ENCODE data around the gene CNTN2.

Gene CNTN2, protein sequence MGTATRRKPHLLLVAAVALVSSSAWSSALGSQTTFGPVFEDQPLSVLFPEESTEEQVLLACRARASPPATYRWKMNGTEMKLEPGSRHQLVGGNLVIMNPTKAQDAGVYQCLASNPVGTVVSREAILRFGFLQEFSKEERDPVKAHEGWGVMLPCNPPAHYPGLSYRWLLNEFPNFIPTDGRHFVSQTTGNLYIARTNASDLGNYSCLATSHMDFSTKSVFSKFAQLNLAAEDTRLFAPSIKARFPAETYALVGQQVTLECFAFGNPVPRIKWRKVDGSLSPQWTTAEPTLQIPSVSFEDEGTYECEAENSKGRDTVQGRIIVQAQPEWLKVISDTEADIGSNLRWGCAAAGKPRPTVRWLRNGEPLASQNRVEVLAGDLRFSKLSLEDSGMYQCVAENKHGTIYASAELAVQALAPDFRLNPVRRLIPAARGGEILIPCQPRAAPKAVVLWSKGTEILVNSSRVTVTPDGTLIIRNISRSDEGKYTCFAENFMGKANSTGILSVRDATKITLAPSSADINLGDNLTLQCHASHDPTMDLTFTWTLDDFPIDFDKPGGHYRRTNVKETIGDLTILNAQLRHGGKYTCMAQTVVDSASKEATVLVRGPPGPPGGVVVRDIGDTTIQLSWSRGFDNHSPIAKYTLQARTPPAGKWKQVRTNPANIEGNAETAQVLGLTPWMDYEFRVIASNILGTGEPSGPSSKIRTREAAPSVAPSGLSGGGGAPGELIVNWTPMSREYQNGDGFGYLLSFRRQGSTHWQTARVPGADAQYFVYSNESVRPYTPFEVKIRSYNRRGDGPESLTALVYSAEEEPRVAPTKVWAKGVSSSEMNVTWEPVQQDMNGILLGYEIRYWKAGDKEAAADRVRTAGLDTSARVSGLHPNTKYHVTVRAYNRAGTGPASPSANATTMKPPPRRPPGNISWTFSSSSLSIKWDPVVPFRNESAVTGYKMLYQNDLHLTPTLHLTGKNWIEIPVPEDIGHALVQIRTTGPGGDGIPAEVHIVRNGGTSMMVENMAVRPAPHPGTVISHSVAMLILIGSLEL

DNA sequence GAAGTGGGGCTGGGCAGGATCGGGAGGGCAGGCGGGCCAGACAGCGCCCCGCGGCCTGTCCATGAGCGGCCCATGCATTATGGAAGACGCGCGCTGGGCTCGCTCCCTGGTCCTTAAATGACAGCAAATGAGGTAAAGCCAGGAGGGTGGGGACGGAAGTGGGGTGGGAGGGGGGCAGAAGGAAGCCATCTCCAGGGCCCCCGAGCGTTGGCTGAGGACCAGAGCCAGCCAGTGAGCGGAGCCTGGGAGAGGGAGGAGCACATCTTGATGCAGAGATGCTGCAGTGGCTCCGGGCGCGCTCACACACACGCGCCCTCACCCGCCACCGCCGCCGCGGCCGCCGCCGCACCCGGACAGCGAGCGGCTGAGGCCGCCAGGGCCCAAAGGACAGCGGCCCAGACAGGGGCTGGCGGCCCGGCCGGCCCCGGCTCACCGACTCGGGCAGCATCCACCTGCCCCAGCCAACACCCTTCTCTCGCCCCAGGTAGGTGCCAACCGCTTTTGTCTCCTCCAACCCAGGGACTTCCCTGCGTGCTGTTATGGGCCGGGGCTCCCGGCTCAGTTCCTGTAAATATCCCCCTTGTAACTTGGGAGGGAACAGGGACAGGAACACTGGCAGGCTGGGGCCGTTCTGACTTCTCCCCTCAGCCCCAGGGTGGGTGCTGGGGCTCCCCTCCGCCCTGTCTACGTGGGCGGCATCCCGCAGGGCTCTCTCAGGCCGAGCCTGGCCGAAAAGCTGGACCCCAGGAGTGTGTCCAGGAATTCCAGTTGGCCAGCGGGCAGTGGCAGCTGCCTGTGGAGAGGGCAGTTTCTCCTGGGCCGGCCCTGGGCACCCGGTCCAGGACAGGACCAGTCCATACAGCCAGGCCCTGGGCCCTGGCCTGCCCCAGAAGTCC, at the start of gene CNTN2:
CNTN2 (plus strand) TSS at position 302 of the 896 bp plus-strand sequence. CDS start 9,974 bp downstream, outside the sequence.
- Histone ChIP-seq H3K36me3 (no peaks in the 10 kb centered on the region), H3K4me3 (ENCODE audit: low read depth, low read length) (no peak within 1 kb of the TSS), H3K27me3 (ENCODE audit: insufficient read depth, low read depth, severe bottlenecking) (no peaks in the 10 kb centered on the region), H3K27ac (no peak within 1 kb of the TSS), H3K9me3 (ENCODE audit: severe bottlenecking) (no peaks in the 10 kb centered on the region)
- TF ChIP-seq, protein P1, sequence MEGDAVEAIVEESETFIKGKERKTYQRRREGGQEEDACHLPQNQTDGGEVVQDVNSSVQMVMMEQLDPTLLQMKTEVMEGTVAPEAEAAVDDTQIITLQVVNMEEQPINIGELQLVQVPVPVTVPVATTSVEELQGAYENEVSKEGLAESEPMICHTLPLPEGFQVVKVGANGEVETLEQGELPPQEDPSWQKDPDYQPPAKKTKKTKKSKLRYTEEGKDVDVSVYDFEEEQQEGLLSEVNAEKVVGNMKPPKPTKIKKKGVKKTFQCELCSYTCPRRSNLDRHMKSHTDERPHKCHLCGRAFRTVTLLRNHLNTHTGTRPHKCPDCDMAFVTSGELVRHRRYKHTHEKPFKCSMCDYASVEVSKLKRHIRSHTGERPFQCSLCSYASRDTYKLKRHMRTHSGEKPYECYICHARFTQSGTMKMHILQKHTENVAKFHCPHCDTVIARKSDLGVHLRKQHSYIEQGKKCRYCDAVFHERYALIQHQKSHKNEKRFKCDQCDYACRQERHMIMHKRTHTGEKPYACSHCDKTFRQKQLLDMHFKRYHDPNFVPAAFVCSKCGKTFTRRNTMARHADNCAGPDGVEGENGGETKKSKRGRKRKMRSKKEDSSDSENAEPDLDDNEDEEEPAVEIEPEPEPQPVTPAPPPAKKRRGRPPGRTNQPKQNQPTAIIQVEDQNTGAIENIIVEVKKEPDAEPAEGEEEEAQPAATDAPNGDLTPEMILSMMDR (IDR thresholded peaks at IDR 0.05; ENCODE audit: low read depth, low read length), result no peak
- DNase-seq, result no peak

DNA sequence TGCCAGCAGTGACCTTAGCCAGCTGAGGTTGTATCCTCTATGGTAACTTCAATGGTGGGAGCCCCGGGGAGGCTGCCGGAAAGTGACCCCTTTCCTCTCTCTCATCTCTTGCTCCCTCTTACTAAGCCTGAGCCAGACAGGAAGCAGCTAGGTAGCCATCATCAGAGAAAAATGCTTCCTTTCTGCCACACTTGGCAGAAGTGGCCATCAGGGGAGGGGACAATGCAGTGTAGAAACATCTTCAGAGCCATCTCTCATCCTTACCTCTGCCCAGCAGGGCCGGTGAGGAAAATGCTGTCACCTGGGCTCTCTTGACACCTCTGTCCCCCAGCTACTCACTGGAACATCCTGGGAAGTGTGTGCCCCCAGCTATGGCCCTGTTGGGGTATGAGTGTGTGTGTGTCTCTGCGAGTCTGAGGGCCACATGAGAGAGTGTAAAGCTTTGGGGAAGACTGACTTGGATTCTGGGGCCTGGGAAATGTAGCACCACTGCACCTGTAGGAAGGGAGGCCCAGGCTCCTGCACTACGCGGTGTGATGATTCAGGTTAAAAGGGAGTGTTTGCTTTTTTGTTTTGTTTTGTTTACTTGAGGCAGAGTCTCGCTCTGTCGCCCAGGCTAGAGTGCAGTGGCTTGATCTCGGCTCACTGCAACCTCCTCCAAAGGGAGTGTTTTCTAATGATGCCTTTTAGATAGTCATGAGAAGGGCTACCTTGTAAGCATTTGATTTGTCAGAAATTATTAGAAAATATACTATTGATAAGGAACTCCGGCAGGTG, 48.7 kb upstream of the CNTN2 start:
- H3K36me3 ChIP-seq, result peaks cover 18% of the 10 kb centered on the region; the same call in 1 of the 2 replicates
- TF ChIP-seq, protein P1 (IDR thresholded peaks at IDR 0.05; ENCODE audit: low read depth, low read length), result no peak
- DNase-seq, result no peak

DNA sequence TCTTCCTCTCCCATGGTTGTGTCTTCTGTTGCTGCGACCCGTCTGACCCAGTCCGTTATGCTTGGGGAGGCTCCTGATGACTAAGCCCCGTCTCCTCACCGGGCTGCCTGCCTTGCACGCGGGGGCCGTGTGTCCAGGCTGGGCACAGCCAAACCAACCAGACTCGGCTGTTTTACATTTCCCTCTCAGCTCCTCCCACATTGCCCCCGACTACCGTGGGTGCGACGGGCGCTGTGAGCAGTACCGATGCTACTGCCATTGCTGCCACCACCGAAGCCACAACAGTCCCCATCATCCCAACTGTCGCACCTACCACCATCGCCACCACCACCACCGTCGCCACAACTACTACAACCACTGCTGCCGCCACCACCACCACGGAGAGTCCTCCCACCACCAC, 46.0 kb upstream of the CNTN2 start:
- H3K9me3 ChIP-seq (ENCODE audit: severe bottlenecking), result no peaks in the 10 kb centered on the region
- no peak overlapping the region for H3K4me3 ChIP-seq (ENCODE audit: low read depth, low read length)
- no peak for DNase-seq
- H3K27ac ChIP-seq, result no peak overlapping the region
- H3K36me3 ChIP-seq, result peaks cover 4% of the 10 kb centered on the region; the same call in 1 of the 2 replicates
- no peaks in the 10 kb centered on the region for H3K27me3 ChIP-seq (ENCODE audit: insufficient read depth, low read depth, severe bottlenecking)
- TF ChIP-seq, protein P1 (IDR thresholded peaks at IDR 0.05; ENCODE audit: low read depth, low read length), result no peak

More for the DNA sequence above, 48.7 kb upstream of the CNTN2 start:
- no peaks in the 10 kb centered on the region for H3K9me3 ChIP-seq (ENCODE audit: severe bottlenecking)
- no peaks in the 10 kb centered on the region for H3K27me3 ChIP-seq (ENCODE audit: insufficient read depth, low read depth, severe bottlenecking)
- no peak overlapping the region for H3K4me3 ChIP-seq (ENCODE audit: low read depth, low read length)
- H3K27ac ChIP-seq, result no peak overlapping the region

DNA sequence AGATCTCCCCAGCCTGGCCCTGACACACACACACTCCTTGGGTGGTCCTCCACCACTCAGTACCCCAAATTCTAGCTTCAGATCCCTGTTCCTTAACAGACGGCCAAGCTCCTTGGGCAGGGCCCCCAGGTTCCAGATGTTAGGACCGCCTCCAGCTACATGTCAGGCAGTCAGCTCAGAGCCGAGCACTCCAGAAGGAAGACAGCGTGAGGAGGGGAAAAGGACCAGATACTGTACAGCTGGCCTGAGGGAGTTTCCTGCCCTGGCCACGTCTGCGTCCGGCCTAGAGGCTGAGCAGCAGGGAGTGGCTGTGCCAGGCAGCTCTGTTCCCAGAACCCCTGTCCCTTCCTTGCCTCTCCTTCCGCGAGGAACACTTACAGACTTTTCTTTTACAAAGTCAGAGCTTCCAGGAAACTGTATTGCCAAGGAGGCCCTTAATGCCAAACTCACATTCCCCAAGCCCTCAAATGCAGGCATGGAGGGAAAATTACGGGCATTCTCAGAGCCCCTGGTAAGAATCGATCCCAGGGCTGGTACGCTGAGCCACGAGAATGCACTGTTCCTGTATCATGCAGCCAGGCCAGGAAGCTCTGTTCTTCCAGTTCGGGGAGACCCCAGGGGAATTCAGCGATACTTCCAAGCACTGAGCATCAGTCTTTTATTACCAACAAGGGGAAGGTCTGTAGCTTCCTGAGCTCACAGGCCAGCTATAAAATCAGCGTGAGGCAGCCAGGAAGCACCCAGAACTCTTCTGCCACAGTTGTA, 45.2 kb upstream of the CNTN2 start:
- H3K27ac ChIP-seq, result no peak overlapping the region
- no peak for DNase-seq
- no peaks in the 10 kb centered on the region for H3K9me3 ChIP-seq (ENCODE audit: severe bottlenecking)
- TF ChIP-seq, protein P1 (IDR thresholded peaks at IDR 0.05; ENCODE audit: low read depth, low read length), result no peak
- no peaks in the 10 kb centered on the region for H3K27me3 ChIP-seq (ENCODE audit: insufficient read depth, low read depth, severe bottlenecking)
- peaks cover 4% of the 10 kb centered on the region; the same call in 1 of the 2 replicates for H3K36me3 ChIP-seq
- no peak overlapping the region for H3K4me3 ChIP-seq (ENCODE audit: low read depth, low read length)

All from WERI-Rb-1 (cell line).